Adrenal gland (tissue), 12 donors: ENCODE measurements around the gene HES5. TPM values are rescaled to one million over a fixed set of nuclear protein-coding genes. Genes with fewer than 3 reads are reported as not detected.
"Not testable (repeated sequence)": the region's sequence is repeated elsewhere in the genome, so short reads cannot be mapped to it uniquely, and the experiment has no call there.

ENCODE experiments used
- DNase-seq, 7 donors: peaks; one replicate each; pipeline ENCODE4 v3.0.0-alpha.2; 2019 to 2020
- H3K27ac ChIP-seq, 5 donors: fragments of 200-600 bp; sonication (generic) in 4 of 5; 1 replicate in 3 of 5; 2 replicates in 2 of 5; pipeline versions ENCODE4 v1.5.1 to v1.8.0; 2016 to 2020; ENCODE audit warnings: mild to moderate bottlenecking in 1 of 5
- H3K27me3 ChIP-seq: fragments of 200-600 bp; 2 replicates; pipeline ENCODE4 v1.8.0; 2021
- H3K36me3 ChIP-seq, 2 donors: fragments of 200-600 bp; replicated peaks in 1 of 2; 1 replicate in 1 of 2; 2 replicates in 1 of 2; pipeline versions ENCODE4 v1.5.1 to v1.8.0; 2018 to 2022
- H3K4me1 ChIP-seq, 2 donors: fragments of 200-600 bp; replicated peaks in 1 of 2; 1 replicate in 1 of 2; 2 replicates in 1 of 2; pipeline versions ENCODE4 v1.5.1 to v1.8.0; 2018 to 2021
- H3K4me3 ChIP-seq, 4 donors: fragments of 200-600 bp; sonication (generic) in 3 of 4; one replicate each; pipeline ENCODE4 v1.5.1; 2016 to 2018
- H3K9me3 ChIP-seq, 3 donors: fragments of 200-600 bp; sonication (generic) in 1 of 3; replicated peaks in 1 of 3; 1 replicate in 2 of 3; 2 replicates in 1 of 3; pipeline versions ENCODE4 v1.5.1 to v1.8.0; 2016 to 2021
- CTCF ChIP-seq, 6 experiments: fragments of 450-650 bp in 4 of 6; fragments of 200-600 bp in 2 of 6; sonication (generic) in 1 of 6; IDR thresholded peaks; 1 replicate in 5 of 6; 2 replicates in 1 of 6; pipeline versions ENCODE4 v1.5.1 to v1.8.0; 2016 to 2021; ENCODE audit warnings: antibody characterized with exemption in 6 of 6, mild to moderate bottlenecking in 2 of 6, moderate library complexity in 1 of 6
- POLR2A ChIP-seq, 2 donors: fragments of 450-650 bp; IDR thresholded peaks; one replicate each; pipeline ENCODE4 v1.6.1; 2017; ENCODE audit warnings: antibody characterized with exemption in 2 of 2, mild to moderate bottlenecking in 2 of 2, moderate library complexity in 1 of 2
- WGBS, 4 donors: extraction: QIAGEN DNeasy Blood & Tissue Kit in 2 of 4; methylation state at CpG; one replicate each; pipeline versions ENCODE4 v1.1.5 to v1.1.7; 2013 to 2017; 5-methylcytosine and 5-hydroxymethylcytosine counted together
- intact Hi-C, 2 donors: fragments of 100-400 bp; cut with DNase I; formaldehyde crosslinking; loops; one replicate each; pipeline versions ENCODE4 v1.14.1 to v1.15.0; 2022 to 2023
- polyA plus RNA-seq, 3 donors: library from polyadenylated mRNA; stranded (reverse); fragments of 200-250 nt in 2 of 3; fragments of 350-450 nt in 1 of 3; fragmentation: Illumina TruSeq in 1 of 3; extraction: RNeasy Lipid Tissue Mini Kit (QIAGEN cat#74804) in 1 of 3; gene quantifications; one replicate each; pipeline ENCODE4 v1.2.3, GENCODE V29; 2013 to 2014
- total RNA-seq, 9 donors: library from RNA; depleted of rRNA in 4 of 9; stranded (reverse); fragments of >200 nt in 4 of 9; fragments of 120-200 nt in 1 of 9; fragmentation: NEBNext Ultra II Directional in 1 of 9; extraction: Animal tissue kit (Norgen Biotek cat#: 25700) in 1 of 9; gene quantifications; one replicate each; pipeline versions ENCODE4 v1.1.0 to v1.2.4, GENCODE V29; 2013 to 2023
- donor health status: healthy with polysubstance abuse.
- donor health status: Bipolar disorder and iron deficiency.
- donor health status: DM: yes; HTN: yes; CAD: no.
- donor health status: DM: no; HTN: no; CAD: no.
- donor health status: DM: no; HTN: no; CAD: no.
- donor health status: DM: yes; HTN: yes; CAD: no.

Gene HES5
- total and polyA plus RNA-seq, 12 donors, result 0.28 TPM; not detected in 11

GRCh38 chr1:2552189-2552588, 22.1 kb upstream of the HES5 start:
- intact Hi-C loops, result no loop called here
- Histone ChIP-seq H3K9me3 (no peaks in the 10 kb centered on the region), H3K4me1 (peaks cover 31 to 40% of the 10 kb centered on the region in 2 donors), H3K36me3 (no peaks in the 10 kb centered on the region), H3K27me3 (no peaks in the 10 kb centered on the region), H3K4me3 (no peak overlapping the region), H3K27ac (no peak overlapping the region)
- TF ChIP-seq CTCF (IDR thresholded peaks at IDR 0.05), result no peak
- TF ChIP-seq POLR2A (IDR thresholded peaks at IDR 0.05), result no peak
- WGBS, 4 donors, result 81 to 91% (median 91%) methylated on average over 22 to 26 of the region's 26 CpGs
- DNase-seq, result no peak

GRCh38 chr1:2551544-2551943, 21.5 kb upstream of the HES5 start:
- H3K9me3 ChIP-seq, H3K27me3 ChIP-seq, H3K36me3 ChIP-seq, H3K4me3 ChIP-seq, intact Hi-C loops: not testable (repeated sequence)
- Histone ChIP-seq H3K4me1 (peaks cover 35 to 43% of the 10 kb centered on the region in 2 donors), H3K27ac (peak overlapping the region in 1 of 5 donors; percentile 58)
- DNase-seq, result peak in 1 of 7 donors; percentile 45
- 68 to 72% (median 70%) methylated on average over 6 to 9 of the region's 9 CpGs for WGBS, 4 donors

DNA sequence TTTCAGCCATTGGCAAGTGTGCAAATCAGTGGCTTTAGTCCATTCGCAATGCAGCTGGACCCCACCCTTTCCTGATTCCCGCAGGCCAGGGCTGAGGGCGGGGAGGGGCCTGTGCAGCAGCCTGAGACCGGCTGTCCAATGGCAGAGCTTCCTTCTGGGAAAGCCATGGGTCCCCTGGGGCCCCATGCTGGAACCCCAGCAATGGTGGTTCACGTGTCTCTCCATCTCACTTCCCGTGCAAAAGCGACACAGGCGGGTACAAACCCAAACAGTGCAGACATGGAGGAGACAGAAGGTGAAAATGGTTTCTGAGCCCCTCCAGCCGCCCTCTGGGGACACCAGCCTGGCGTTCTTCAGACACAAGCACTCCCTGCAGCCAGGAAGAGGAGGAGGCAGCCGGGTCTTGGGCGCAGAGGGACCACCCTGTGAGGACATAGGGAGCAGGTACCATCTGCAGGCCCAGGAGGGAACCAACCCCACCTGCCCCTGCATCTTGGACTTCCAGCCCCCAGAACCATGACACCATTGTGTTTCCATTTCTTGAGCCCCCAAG, 20.3 kb upstream of the HES5 start:
- 65 to 75% (median 70%) methylated on average over 7 to 10 of the region's 12 CpGs for WGBS, 4 donors
- H3K4me3 ChIP-seq, DNase-seq, H3K27me3 ChIP-seq, H3K36me3 ChIP-seq, H3K9me3 ChIP-seq, intact Hi-C loops: not testable (repeated sequence)
- peak overlapping the region in 1 of 5 donors; percentile 14 for H3K27ac ChIP-seq
- H3K4me1 ChIP-seq, result peaks cover 37 to 48% of the 10 kb centered on the region in 2 donors

- 77 to 88% (median 78%) methylated on average over 10 to 23 of the region's 28 CpGs for WGBS, 4 donors
- intact Hi-C loops, result loop anchor here (5.0 to 10.0 kb wide), 3 partner anchors 132 to 355 kb away; partner anchors contain the start of genes FAAP20 (in 1 of the 2) and PEX10 (in 1 of the 2)
- peaks cover 41 to 49% of the 10 kb centered on the region in 2 donors for H3K4me1 ChIP-seq
- peak overlapping the region in 1 of 4 donors; percentile 40 for H3K4me3 ChIP-seq
- H3K9me3 ChIP-seq, H3K27me3 ChIP-seq, H3K36me3 ChIP-seq, DNase-seq: not testable (repeated sequence)
- peak overlapping the region; percentile 91 to 98 (median 95) for H3K27ac ChIP-seq
Observed at GRCh38 chr1:2549367-2550029, 19.4 kb upstream of the HES5 start.

- peak overlapping the region in 2 of 4 donors; percentile 1 to 40 for H3K4me3 ChIP-seq
- 7 to 13% (median 11%) methylated on average over 3 to 17 of the region's 17 CpGs for WGBS, 4 donors
- peak overlapping the region; percentile 91 to 98 (median 95) for H3K27ac ChIP-seq
- intact Hi-C loops, result loop anchor here (5.0 to 10.0 kb wide), 3 partner anchors 131 to 353 kb away; partner anchors contain the start of genes FAAP20 (in 1 of the 2) and PEX10 (in 1 of the 2)
- H3K9me3 ChIP-seq, result no peaks in the 10 kb centered on the region
- TF ChIP-seq CTCF (IDR thresholded peaks at IDR 0.05) (peak; percentile 90 to 97 (median 93)), POLR2A (IDR thresholded peaks at IDR 0.05) (no peak)
- no peaks in the 10 kb centered on the region for H3K36me3 ChIP-seq
- peaks cover 41 to 50% of the 10 kb centered on the region in 2 donors for H3K4me1 ChIP-seq
- peak; percentile 82 to 94 (median 88) for DNase-seq
- H3K27me3 ChIP-seq, result no peaks in the 10 kb centered on the region
Observed at GRCh38 chr1:2548068-2548589, 18.1 kb upstream of the HES5 start.
